NCI-H187 (cell line): ENCODE results near the gene SLC39A5.
"Not testable (repeated sequence)": the region's sequence is repeated elsewhere in the genome, so short reads cannot be mapped to it uniquely, and the experiment has no call there.

Source experiments
- DNase-seq, 2 experiments: peaks; one replicate each; lab custom pipeline; 2025; lab: John Stamatoyannopoulos, UW

Gene SLC39A5

GRCh38 chr12:56278905-56279304 is 49.1 kb downstream of the SLC39A5 start:
- DNase-seq = no peak

- no peak for DNase-seq
These were observed 51.0 kb downstream of the SLC39A5 start for GRCh38 chr12:56280849-56281248.

- no peak for DNase-seq
These were observed 52.2 kb downstream of the SLC39A5 start for GRCh38 chr12:56282030-56282429.

GRCh38 chr12:56282579-56282978 is 52.7 kb downstream of the SLC39A5 start:
- DNase-seq = no peak

GRCh38 chr12:56284263-56284662 is 54.4 kb downstream of the SLC39A5 start:
- DNase-seq = not testable (repeated sequence)

- DNase-seq = no peak
These were observed 56.4 kb downstream of the SLC39A5 start for GRCh38 chr12:56286044-56286830.
